Measurements from ENCODE around the gene PPAT. TPM values are rescaled to one million over a fixed set of nuclear protein-coding genes. Genes with fewer than 3 reads are reported as not detected.
A peak's percentile ranks its signal among the peaks of the same experiment; 100 is the strongest.

The PPAT gene
- total RNA-seq, 4 donors from 2014 or later = 2.5 to 8.8 (median 4.1) TPM

DNA sequence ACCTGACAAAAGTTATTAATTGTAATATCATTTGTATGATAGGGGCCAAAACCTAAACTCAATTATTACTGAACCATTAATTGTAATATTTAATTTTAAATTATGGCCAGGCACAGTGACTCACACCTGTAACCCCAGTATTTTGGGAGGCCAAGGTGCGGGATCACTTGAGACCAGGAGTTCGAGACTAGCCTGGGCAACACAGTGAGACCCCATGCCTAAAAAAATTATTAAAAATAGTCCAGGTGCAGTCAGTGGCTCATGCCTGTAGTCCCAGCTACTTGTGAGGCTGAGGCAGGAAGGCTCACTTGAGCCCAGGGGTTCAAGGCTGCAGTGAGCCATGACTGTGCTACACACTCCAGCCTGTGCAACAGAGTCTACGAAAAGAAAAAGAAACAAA lies 18.0 kb downstream of the PPAT start:
- no peaks in the 10 kb centered on the region for H3K36me3 ChIP-seq
- 97 to 100% methylated on average over 1 to 3 of the region's 3 CpGs for WGBS, 2 donors (ENCODE audit: low coverage in 1 of 2)
- H3K9me3 ChIP-seq = no peaks in the 10 kb centered on the region
- no peak for TF ChIP-seq POLR2AphosphoS5 (IDR thresholded peaks at IDR 0.05)
- TF ChIP-seq, protein P1, sequence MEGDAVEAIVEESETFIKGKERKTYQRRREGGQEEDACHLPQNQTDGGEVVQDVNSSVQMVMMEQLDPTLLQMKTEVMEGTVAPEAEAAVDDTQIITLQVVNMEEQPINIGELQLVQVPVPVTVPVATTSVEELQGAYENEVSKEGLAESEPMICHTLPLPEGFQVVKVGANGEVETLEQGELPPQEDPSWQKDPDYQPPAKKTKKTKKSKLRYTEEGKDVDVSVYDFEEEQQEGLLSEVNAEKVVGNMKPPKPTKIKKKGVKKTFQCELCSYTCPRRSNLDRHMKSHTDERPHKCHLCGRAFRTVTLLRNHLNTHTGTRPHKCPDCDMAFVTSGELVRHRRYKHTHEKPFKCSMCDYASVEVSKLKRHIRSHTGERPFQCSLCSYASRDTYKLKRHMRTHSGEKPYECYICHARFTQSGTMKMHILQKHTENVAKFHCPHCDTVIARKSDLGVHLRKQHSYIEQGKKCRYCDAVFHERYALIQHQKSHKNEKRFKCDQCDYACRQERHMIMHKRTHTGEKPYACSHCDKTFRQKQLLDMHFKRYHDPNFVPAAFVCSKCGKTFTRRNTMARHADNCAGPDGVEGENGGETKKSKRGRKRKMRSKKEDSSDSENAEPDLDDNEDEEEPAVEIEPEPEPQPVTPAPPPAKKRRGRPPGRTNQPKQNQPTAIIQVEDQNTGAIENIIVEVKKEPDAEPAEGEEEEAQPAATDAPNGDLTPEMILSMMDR (IDR thresholded peaks at IDR 0.05) = no peak
- no peak for TF ChIP-seq EP300 (IDR thresholded peaks at IDR 0.05)
- TF ChIP-seq POLR2A (IDR thresholded peaks at IDR 0.05) = no peak
- H3K4me1 ChIP-seq = no peaks in the 10 kb centered on the region
- no peak for ATAC-seq
- no peak overlapping the region for H3K27ac ChIP-seq
- no peaks in the 10 kb centered on the region for H3K27me3 ChIP-seq
- H3K4me3 ChIP-seq = no peak overlapping the region

DNA sequence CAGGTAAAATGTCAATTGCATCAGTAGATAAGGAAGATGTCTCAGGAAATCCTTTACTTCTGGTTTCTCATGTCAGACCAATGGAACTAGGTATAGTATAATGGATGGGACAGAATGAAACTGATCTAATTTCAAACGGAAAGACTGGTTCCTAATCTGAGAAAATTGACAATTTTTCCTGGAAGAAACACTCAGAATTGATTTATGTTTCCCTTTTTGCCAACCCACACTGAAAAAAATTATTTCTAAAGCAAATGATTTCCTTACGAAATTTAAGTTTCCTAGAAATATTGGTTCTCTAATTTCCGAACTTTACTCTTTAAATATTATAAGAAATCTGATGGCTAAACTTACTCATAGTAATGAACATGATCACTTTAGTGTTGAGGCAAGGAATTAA lies 19.1 kb downstream of the PPAT start:
- ATAC-seq = no peak
- no peak overlapping the region for H3K27ac ChIP-seq
- no peak overlapping the region for H3K4me3 ChIP-seq
- 66 to 85% methylated on average over 3 of the region's 3 CpGs for WGBS, 2 donors (ENCODE audit: low coverage in 1 of 2)
- H3K4me1 ChIP-seq = peaks cover 0 to 4% (median 0%) of the 10 kb centered on the region in 3 donors
- H3K36me3 ChIP-seq = no peaks in the 10 kb centered on the region
- H3K9me3 ChIP-seq = no peaks in the 10 kb centered on the region
- TF ChIP-seq POLR2A (IDR thresholded peaks at IDR 0.05) (no peak), EP300 (IDR thresholded peaks at IDR 0.05) (no peak), POLR2AphosphoS5 (IDR thresholded peaks at IDR 0.05) (no peak)
- TF ChIP-seq, protein P1 (IDR thresholded peaks at IDR 0.05) = no peak
- no peaks in the 10 kb centered on the region for H3K27me3 ChIP-seq

DNA sequence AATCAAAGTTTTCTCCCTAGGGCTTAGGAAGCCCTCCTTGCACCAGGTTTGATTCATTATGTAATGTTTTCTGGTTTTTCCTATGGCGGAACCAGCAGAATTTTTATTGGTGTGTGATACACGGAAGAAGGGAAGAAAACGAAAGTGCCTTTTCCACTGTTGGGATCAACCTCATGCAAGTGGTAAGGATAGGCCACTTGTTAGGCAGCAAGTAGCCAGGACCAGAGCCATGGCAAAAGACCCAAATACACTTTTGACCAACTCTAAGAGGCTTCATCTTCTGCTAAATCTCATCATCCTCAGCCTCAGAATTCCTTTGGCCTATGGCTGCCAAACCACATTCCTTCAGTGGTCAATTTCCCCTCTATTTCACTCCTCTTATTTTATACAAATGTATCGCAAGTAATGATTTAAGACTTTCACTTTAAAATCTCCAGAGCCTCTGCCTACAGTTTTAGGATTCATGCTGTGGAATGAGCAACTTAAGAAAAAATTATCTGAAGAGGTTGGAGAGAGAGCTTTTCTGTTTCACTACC lies 21.2 kb downstream of the PPAT start:
- Histone ChIP-seq H3K27me3 (no peaks in the 10 kb centered on the region), H3K36me3 (no peaks in the 10 kb centered on the region), H3K9me3 (no peaks in the 10 kb centered on the region), H3K4me3 (no peak overlapping the region), H3K4me1 (peaks cover 0 to 23% (median 3%) of the 10 kb centered on the region in 3 donors), H3K27ac (no peak overlapping the region)
- TF ChIP-seq, protein P1 (IDR thresholded peaks at IDR 0.05) = no peak
- no peak for TF ChIP-seq POLR2AphosphoS5 (IDR thresholded peaks at IDR 0.05)
- TF ChIP-seq EP300 (IDR thresholded peaks at IDR 0.05) = no peak
- no peak for TF ChIP-seq POLR2A (IDR thresholded peaks at IDR 0.05)
- 68 to 90% methylated on average over 2 to 3 of the region's 4 CpGs for whole genome bisulfite sequencing, 2 donors (ENCODE audit: low coverage in 1 of 2)
- ATAC-seq = no peak

DNA sequence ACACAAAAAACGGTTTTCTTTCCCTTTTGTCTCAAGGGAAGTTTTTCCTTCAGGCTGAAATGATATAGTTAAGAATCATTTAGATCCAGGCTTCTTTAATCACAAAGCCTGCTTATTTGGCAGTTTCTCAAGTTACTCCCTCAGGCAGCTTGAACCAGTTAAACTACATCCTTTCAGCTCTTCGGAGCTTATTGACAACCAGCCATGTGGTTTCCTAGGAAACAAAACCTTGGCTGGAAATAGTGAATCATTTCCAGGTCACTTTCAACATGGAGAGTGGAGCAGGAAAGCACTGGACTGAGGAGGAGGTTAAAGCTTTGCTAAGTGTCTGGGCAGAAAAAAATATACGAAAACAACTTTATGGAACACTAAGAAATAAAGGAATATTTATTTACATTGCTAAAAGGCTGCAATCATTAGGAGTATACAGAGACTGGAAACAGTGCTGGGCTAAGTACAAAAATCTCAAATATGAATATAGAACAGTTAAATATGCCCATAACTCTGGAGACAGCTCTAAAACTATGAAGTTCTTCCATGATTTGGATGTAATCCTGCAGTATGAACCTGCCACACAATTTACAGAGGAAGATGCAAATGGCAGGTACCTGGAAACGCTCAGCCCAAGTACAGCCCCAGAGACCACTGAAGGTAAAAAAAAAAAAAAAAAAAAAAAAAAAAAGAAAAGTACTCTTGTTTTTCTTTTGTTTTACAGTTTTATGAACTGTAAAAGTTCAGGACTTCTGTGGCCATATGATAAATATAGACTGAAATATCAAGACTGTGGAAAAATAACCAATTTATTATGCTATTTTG lies 25.0 kb downstream of the PPAT start:
- TF ChIP-seq POLR2AphosphoS5 (IDR thresholded peaks at IDR 0.05) (peak; percentile 75), EP300 (IDR thresholded peaks at IDR 0.05) (no peak)
- TF ChIP-seq, protein P1 (IDR thresholded peaks at IDR 0.05) = no peak
- 13 to 18% methylated on average over 4 of the region's 4 CpGs for WGBS, 2 donors (ENCODE audit: low coverage in 1 of 2)
- Histone ChIP-seq H3K4me3 (peak overlapping the region; percentile 19 to 33), H3K36me3 (peaks cover 0 to 9% of the 10 kb centered on the region in 2 donors), H3K4me1 (peaks cover 0 to 26% (median 3%) of the 10 kb centered on the region in 3 donors), H3K9me3 (no peaks in the 10 kb centered on the region), H3K27me3 (no peaks in the 10 kb centered on the region), H3K27ac (peak overlapping the region; percentile 21 to 54 (median 52))
- ATAC-seq = peak; percentile 95

Data from gastroesophageal sphincter (tissue), 4 donors.